Measurements from ENCODE around the gene HOMER2. TPM values are rescaled to one million over a fixed set of nuclear protein-coding genes. Genes with fewer than 3 reads are reported as not detected.

HOMER2 gene
- total and polyA plus RNA-seq, 2 of the 13 experiments (the other 11 are each of a cell fraction or from before 2014, with no cell fraction given): 12.9 to 14.1 TPM

DNA sequence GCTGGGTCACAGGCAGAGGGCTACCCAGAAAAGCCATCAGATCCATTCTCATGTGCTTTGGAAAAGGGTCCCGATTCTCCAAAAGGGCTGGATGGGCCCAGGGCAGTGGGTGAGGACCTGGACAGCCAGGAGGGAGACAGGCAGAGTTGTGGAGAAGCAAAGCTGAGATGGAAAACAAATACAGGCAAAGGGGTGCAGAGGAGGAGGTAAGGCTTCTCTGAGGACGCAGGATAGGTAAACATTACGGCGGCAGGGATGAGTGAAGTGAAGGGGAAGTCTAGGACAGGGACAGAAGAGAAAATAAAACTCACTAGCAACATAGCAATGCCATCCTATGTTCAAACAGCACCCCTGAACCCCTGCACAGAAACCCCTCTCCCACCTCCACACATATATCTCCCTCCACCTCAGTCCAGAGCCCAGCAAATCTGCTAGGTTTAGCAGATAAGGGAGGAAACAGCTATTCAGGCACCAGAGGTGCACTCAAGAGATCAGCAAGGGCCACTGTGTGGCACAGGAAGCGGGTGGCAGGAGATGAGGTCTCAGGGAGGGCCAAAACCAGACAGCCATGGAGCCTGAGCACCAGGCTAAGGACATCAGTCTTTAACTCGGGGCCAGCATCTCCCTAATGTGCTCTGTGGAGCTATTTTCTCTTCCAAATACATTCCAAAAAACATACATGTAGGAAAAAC, 51.3 kb downstream of the HOMER2 start (continued):
- TF ChIP-seq, protein P1, sequence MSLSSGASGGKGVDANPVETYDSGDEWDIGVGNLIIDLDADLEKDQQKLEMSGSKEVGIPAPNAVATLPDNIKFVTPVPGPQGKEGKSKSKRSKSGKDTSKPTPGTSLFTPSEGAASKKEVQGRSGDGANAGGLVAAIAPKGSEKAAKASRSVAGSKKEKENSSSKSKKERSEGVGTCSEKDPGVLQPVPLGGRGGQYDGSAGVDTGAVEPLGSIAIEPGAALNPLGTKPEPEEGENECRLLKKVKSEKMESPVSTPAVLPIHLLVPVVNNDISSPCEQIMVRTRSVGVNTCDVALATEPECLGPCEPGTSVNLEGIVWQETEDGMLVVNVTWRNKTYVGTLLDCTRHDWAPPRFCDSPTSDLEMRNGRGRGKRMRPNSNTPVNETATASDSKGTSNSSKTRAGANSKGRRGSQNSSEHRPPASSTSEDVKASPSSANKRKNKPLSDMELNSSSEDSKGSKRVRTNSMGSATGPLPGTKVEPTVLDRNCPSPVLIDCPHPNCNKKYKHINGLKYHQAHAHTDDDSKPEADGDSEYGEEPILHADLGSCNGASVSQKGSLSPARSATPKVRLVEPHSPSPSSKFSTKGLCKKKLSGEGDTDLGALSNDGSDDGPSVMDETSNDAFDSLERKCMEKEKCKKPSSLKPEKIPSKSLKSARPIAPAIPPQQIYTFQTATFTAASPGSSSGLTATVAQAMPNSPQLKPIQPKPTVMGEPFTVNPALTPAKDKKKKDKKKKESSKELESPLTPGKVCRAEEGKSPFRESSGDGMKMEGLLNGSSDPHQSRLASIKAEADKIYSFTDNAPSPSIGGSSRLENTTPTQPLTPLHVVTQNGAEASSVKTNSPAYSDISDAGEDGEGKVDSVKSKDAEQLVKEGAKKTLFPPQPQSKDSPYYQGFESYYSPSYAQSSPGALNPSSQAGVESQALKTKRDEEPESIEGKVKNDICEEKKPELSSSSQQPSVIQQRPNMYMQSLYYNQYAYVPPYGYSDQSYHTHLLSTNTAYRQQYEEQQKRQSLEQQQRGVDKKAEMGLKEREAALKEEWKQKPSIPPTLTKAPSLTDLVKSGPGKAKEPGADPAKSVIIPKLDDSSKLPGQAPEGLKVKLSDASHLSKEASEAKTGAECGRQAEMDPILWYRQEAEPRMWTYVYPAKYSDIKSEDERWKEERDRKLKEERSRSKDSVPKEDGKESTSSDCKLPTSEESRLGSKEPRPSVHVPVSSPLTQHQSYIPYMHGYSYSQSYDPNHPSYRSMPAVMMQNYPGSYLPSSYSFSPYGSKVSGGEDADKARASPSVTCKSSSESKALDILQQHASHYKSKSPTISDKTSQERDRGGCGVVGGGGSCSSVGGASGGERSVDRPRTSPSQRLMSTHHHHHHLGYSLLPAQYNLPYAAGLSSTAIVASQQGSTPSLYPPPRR (CRISPR knock-in tag; IDR thresholded peaks at IDR 0.05; ENCODE audit: borderline replicate concordance): no peak
- TF ChIP-seq JDP2 (CRISPR knock-in tag; IDR thresholded peaks at IDR 0.05; ENCODE audit: borderline replicate concordance) (no peak), IRX3 (CRISPR knock-in tag; IDR thresholded peaks at IDR 0.05; ENCODE audit: borderline replicate concordance, low read depth) (no peak), TCF7 (IDR thresholded peaks at IDR 0.05; ENCODE audit: low read depth) (peak; percentile 14; the same call in 1 of the 2 replicates), ARID5B (CRISPR knock-in tag; IDR thresholded peaks at IDR 0.05) (peak; percentile 45; the same call in 1 of the 2 replicates), EED (CRISPR knock-in tag; IDR thresholded peaks at IDR 0.05) (no peak), ZKSCAN8 (CRISPR knock-in tag; IDR thresholded peaks at IDR 0.05; ENCODE audit: borderline replicate concordance) (no peak), ZNF17 (CRISPR knock-in tag; IDR thresholded peaks at IDR 0.05) (no peak), MTF2 (CRISPR knock-in tag; IDR thresholded peaks at IDR 0.05; ENCODE audit: borderline replicate concordance) (no peak), ELF3 (CRISPR knock-in tag; IDR thresholded peaks at IDR 0.05) (0 out of 2 replicates have a peak, but pooled peaks have one; percentile 17), MTA1 (CRISPR knock-in tag; IDR thresholded peaks at IDR 0.05; ENCODE audit: borderline replicate concordance) (no peak), PHF21A (CRISPR knock-in tag; IDR thresholded peaks at IDR 0.05) (0 out of 2 replicates have a peak, but pooled peaks have one; percentile 26), SOX6 (IDR thresholded peaks at IDR 0.05) (no peak), SOX6 (CRISPR knock-in tag; IDR thresholded peaks at IDR 0.05) (0 out of 2 replicates have a peak, but pooled peaks have one; percentile 25), GATAD2A (CRISPR knock-in tag; IDR thresholded peaks at IDR 0.05) (0 out of 2 replicates have a peak, but pooled peaks have one; percentile 23), ZNF326 (CRISPR knock-in tag; IDR thresholded peaks at IDR 0.05; ENCODE audit: borderline replicate concordance) (no peak)
- TF ChIP-seq, protein P2, sequence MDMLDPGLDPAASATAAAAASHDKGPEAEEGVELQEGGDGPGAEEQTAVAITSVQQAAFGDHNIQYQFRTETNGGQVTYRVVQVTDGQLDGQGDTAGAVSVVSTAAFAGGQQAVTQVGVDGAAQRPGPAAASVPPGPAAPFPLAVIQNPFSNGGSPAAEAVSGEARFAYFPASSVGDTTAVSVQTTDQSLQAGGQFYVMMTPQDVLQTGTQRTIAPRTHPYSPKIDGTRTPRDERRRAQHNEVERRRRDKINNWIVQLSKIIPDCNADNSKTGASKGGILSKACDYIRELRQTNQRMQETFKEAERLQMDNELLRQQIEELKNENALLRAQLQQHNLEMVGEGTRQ (IDR thresholded peaks at IDR 0.05; ENCODE audit: low read depth, low read length): no peak
- TF ChIP-seq, protein P2 (CRISPR knock-in tag; IDR thresholded peaks at IDR 0.05; ENCODE audit: borderline replicate concordance): no peak
